AG10803 (cell line): ENCODE data around the gene NDUFAB1.
"Not testable (repeated sequence)": the region's sequence is repeated elsewhere in the genome, so short reads cannot be mapped to it uniquely, and the experiment has no call there.

Source experiments
- DNase-seq: peaks from one replicate; pipeline ENCODE4 v3.0.0; 2010; ENCODE audit warnings: low read depth
- H3K4me3 ChIP-seq: 2 replicates; pipeline ENCODE4 v1.5.1; 2011; ENCODE audit warnings: mild to moderate bottlenecking, low read length, control low read depth
- TF ChIP-seq, protein P1 (sequence below): conservative IDR thresholded peaks from 2 replicates; pipeline ENCODE4 v1.5.1; 2011; ENCODE audit warnings: mild to moderate bottlenecking, low read length, control low read depth, inconsistent platforms

NDUFAB1 gene

GRCh38 chr16:23597003-23597756, 1.1 kb upstream of the NDUFAB1 start:
- TF ChIP-seq, protein P1, sequence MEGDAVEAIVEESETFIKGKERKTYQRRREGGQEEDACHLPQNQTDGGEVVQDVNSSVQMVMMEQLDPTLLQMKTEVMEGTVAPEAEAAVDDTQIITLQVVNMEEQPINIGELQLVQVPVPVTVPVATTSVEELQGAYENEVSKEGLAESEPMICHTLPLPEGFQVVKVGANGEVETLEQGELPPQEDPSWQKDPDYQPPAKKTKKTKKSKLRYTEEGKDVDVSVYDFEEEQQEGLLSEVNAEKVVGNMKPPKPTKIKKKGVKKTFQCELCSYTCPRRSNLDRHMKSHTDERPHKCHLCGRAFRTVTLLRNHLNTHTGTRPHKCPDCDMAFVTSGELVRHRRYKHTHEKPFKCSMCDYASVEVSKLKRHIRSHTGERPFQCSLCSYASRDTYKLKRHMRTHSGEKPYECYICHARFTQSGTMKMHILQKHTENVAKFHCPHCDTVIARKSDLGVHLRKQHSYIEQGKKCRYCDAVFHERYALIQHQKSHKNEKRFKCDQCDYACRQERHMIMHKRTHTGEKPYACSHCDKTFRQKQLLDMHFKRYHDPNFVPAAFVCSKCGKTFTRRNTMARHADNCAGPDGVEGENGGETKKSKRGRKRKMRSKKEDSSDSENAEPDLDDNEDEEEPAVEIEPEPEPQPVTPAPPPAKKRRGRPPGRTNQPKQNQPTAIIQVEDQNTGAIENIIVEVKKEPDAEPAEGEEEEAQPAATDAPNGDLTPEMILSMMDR = no peak
- no peak for DNase-seq
- no peak overlapping the region for H3K4me3 ChIP-seq

DNA sequence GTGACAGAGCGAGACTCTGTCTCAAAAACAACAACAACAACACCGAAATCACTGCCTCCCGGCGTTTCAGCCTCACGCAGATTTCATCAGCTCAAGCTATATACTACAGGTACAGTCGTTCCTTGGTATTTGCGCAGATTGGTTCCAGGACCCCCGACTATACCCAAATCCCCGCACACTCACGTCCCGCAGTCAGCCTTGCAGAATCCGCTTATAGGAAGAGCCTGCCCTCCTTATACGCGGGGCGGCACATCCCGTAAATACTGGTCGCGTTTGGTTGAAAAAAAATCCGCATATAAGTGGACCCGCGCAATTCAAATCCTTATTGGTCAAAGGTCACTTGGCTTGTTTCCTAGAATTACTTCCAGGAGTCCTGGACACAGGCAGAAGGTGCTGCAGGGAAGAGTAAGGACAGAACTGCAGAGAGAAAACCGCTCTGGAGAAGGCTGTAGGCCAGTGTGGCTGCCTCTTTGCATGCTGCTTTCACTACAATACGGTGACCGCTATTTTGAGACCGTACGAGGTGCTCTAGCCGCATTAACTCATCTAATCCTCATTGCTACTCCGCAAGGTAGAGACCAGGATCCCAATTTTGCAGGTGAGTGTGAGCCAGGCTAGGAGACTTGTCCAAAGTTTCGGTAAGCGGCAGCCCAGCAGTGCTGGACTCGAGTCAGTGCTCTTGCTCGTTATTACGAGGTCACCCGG, 718 bp downstream of the NDUFAB1 start:
- H3K4me3 ChIP-seq = peak overlapping the region; percentile 98
- TF ChIP-seq, protein P1 = no peak
- DNase-seq = no peak

GRCh38 chr16:23594186-23594585, 1.9 kb downstream of the NDUFAB1 start:
- DNase-seq = no peak
- H3K4me3 ChIP-seq = no peak overlapping the region
- TF ChIP-seq, protein P1 = no peak

DNA sequence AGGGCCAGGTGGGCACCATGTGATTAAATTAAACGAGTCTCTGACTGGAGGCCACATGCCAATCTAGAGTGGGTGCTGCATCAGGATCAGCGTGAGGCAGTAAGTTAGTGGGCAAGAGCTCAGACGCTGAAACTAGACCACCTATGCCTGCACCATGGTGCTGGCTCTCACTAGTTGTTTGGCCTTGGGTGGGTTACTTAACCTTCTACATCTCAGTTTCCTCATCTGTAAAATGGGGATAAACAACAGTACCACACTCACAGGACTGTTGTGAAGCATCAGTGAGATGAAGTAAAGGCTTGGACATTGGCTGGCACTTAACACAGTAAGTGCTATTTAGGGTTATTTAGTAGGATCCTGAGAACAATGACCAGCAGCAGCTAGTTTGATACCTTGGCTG, 5.9 kb downstream of the NDUFAB1 start:
- no peak for DNase-seq
- H3K4me3 ChIP-seq = no peak overlapping the region
- TF ChIP-seq, protein P1 = no peak

DNA sequence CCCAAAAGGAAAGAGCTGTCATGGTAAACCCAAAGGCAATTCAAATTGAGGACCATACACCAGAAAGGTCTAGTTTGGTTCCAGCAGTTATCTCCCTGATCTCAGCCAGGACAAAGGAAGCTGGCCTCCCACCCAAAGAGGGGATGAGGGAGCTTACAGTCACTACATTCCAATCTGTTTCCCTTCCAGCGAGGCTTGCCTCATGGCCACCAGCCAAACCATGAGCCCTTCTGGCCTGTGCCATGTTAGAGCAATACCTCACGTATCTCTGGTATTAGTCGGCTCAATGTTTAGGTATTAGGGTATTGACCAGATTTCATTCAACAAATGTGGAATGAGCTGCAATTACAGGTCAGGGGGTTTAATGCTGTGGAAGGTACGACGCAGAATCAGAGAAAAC, 8.4 kb downstream of the NDUFAB1 start:
- DNase-seq = peak; percentile 90
- no peak overlapping the region for H3K4me3 ChIP-seq
- TF ChIP-seq, protein P1 = no peak

DNA sequence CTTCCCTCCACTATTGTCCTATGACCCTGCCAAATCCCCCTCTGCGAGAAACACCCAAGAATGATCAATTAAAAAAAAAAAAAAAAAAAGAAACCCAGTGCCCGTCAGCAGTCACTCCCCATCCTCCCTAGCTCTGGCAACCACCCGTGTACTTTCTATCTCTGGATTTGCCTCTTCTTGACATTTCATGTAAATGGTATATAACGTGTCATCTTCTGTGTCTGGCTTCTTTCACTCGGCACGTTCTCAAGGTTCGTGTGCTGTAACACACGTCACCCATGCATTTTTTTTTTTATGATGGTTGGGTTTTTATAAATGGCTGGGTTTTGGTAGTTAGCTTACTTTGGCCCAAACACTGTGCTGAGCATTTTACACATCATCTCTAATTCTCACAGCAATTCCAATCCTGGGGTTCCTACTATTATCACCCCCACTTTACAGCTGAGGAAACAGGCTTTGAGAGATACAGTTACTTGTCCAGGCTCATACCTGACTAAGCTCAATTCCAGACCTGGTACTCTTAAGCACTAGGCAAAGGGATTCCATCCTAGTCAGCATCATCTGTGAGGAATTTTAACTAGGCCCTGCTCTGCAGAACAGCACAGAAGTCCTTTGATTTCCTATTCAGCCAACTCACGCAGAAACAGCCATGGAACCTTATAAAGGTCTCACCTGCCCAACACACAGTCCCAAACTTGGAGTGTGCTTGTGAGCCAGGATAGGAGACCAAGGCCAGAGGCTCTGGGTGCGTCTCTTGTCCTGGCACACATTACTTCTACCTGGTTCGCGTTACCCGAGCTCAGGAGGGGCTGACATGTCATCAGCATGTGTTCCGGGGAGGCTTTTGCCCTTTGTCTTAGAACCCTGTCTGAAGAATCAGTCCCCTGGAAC, 11.7 kb downstream of the NDUFAB1 start:
- no peak for DNase-seq
- TF ChIP-seq, protein P1 = no peak
- H3K4me3 ChIP-seq = no peak overlapping the region

DNA sequence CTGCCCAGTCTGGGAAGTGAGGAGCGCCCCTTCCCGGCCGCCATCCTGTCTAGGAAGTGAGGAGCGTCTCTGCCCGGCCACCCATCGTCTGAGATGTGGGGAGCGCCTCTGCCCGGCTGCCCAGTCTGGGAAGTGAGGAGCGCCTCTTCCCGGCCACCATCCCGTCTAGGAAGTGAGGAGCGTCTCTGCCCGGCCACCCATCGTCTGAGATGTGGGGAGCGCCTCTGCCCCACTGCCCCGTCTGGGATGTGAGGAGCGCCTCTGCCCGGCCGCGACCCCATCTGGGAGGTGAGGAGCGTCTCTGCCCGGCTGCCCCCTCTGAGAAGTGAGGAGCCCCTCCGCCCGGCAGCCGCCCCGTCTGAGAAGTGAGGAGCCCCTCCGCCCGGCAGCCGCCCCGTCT, 12.8 kb downstream of the NDUFAB1 start:
- not testable (repeated sequence) for H3K4me3 ChIP-seq

More for the DNA sequence above, 12.8 kb downstream of the NDUFAB1 start:
- DNase-seq = not testable (repeated sequence)
